GM18520 (cell line): ENCODE data around the gene CNOT1.
"Not testable (repeated sequence)": the region's sequence is repeated elsewhere in the genome, so short reads cannot be mapped to it uniquely, and the experiment has no call there.

Experiments
- ATAC-seq: cut with Tn5 transposase; IDR thresholded peaks from one replicate; pipeline ENCODE4 v1.9.1; 2021; ENCODE audit not compliant: unreplicated experiment

CNOT1 gene

GRCh38 chr16:58582971-58583765 lies 46.5 kb downstream of the CNOT1 start:
- no peak for ATAC-seq

GRCh38 chr16:58582133-58582532 lies 47.5 kb downstream of the CNOT1 start:
- ATAC-seq: no peak

GRCh38 chr16:58579587-58579986 lies 50.0 kb downstream of the CNOT1 start:
- no peak for ATAC-seq

GRCh38 chr16:58578642-58579041 lies 51.0 kb downstream of the CNOT1 start:
- no peak for ATAC-seq

- no peak for ATAC-seq
Measured at GRCh38 chr16:58577141-58577540, 52.5 kb downstream of the CNOT1 start.

GRCh38 chr16:58574895-58575294 lies 54.7 kb downstream of the CNOT1 start:
- ATAC-seq: no peak

- ATAC-seq: not testable (repeated sequence)
Measured at GRCh38 chr16:58565697-58566096, 63.9 kb downstream of the CNOT1 start.

GRCh38 chr16:58563775-58564174 lies 65.9 kb downstream of the CNOT1 start:
- no peak for ATAC-seq

GRCh38 chr16:58563235-58563634 lies 66.4 kb downstream of the CNOT1 start:
- ATAC-seq: no peak

GRCh38 chr16:58556678-58557077 lies 72.9 kb downstream of the CNOT1 start:
- no peak for ATAC-seq

GRCh38 chr16:58551496-58551895 lies 78.1 kb downstream of the CNOT1 start:
- no peak for ATAC-seq

GRCh38 chr16:58548378-58548777 lies 81.2 kb downstream of the CNOT1 start:
- no peak for ATAC-seq

- no peak for ATAC-seq
Measured at GRCh38 chr16:58543685-58544084, 85.9 kb downstream of the CNOT1 start.

GRCh38 chr16:58542291-58542690 lies 87.3 kb downstream of the CNOT1 start:
- no peak for ATAC-seq

GRCh38 chr16:58541711-58542110 lies 87.9 kb downstream of the CNOT1 start:
- ATAC-seq: no peak

- ATAC-seq: no peak
Measured at GRCh38 chr16:58537124-58537906, 92.3 kb downstream of the CNOT1 start.

GRCh38 chr16:58536278-58536677 lies 93.3 kb downstream of the CNOT1 start:
- no peak for ATAC-seq

- no peak for ATAC-seq
Measured at GRCh38 chr16:58535100-58535499, 94.5 kb downstream of the CNOT1 start.

- ATAC-seq: no peak
Measured at GRCh38 chr16:58533751-58534470, 95.7 kb downstream of the CNOT1 start.

GRCh38 chr16:58532414-58532813 lies 97.2 kb downstream of the CNOT1 start:
- no peak for ATAC-seq

GRCh38 chr16:58530179-58530578 lies 99.4 kb downstream of the CNOT1 start:
- no peak for ATAC-seq

GRCh38 chr16:58519707-58520106 lies 109.9 kb downstream of the CNOT1 start:
- no peak for ATAC-seq
